LNCAP (cell line): ENCODE measurements around the gene COL8A1.

Experiments
- CTCF ChIP-seq: fragments of 450-650 bp; IDR thresholded peaks from 2 replicates; pipeline ENCODE4 v1.5.1; 2017; ENCODE audit warnings: mild to moderate bottlenecking

COL8A1 gene

DNA sequence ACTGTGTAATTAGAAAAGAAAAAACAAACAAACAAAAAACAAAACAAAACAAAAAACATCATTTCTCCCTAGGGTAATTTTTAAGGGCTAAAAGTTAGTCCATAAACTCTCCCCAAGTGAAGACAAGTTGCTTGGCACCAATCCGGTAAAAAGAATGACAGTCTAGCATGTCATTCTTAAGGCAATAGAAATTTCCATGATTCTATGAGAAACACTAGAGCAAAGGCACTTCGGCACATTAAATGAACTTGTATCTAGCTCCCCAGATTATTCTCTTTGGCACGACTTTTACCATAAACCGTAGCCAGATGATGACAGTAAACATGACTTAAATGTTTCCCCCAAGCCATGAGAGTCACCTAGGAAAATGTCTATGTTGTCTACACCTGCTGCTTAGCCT lies 10.1 kb downstream of the COL8A1 start:
- TF ChIP-seq CTCF, result no peak

DNA sequence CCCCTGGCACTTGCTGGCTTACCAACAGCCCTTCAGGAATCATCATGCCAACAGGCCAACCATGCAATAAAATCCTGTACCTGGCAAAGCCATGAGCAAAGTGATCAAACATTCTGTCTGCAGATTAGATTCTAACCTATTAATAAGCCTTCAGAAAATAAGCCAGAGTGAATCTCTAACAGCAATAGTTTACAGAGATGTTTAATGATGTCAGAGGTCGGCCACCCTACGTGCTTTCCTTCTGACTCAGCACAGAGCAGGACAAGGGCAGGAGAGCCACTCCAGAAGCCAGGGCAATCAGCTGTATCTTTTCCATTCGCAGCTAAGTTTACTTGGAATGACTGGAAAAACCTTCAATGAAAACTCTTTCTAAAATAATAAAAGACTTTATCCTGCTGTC lies 13.1 kb downstream of the COL8A1 start:
- no peak for TF ChIP-seq CTCF

DNA sequence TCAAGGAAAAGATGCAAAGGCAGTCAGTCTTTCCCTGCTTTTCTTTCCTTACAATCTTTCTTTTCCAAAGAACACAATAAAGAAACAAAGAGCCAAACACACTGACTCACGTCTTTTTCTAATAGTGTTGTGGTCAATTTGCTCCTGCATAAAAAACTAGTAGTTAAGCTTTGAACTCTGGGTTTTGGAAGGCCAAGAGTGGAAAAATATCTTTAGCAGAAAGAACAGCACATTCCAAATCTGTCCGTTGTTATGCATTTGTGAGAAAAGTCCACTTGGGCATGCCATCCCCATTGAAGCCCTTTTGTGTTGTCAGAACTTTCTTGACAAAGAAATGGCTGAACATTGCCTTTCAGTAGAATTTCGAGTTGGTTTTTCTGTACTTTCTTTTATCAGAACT lies 18.2 kb downstream of the COL8A1 start:
- TF ChIP-seq CTCF, result no peak

- TF ChIP-seq CTCF, result no peak
Observed at GRCh38 chr3:99658274-99658673, 19.9 kb downstream of the COL8A1 start.

GRCh38 chr3:99659032-99659431 lies 20.6 kb downstream of the COL8A1 start:
- no peak for TF ChIP-seq CTCF

- TF ChIP-seq CTCF, result no peak
Observed at GRCh38 chr3:99659951-99660350, 21.6 kb downstream of the COL8A1 start.

DNA sequence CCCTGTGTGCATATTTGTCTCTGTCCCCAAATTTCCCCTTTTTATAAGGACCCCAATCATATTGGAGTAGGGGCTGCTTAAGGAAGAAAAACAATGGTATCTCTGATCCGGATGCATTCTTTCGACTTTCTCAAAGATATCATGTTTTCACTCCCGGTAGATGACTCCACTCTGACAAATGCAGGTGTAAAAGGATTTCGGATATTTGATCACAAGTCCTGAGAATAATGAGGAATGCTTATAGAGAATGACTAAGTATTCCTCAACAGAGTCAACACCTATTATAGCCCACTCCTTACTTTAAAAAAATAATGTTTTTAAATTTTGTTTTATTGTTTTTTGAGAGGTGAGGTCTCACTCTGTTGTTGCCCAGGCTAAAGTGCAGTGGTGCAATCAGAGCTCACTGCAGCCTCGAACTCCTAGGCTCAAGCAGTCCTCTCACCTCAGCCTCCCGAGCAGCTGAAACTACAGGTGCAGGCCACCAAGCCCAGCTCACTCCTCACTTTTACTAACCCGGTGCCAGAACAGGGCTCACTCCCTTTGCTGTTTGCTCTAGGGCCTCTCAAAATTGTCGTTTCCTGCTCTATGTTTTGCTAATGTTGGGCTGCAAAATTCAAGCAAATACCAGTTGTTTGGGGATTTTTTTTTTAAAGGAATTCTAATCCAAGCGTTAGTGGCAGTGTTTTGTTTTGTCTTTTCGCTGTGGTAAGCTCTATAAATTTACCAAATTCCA lies 24.6 kb downstream of the COL8A1 start:
- no peak for TF ChIP-seq CTCF

GRCh38 chr3:99663977-99664376 lies 25.6 kb downstream of the COL8A1 start:
- no peak for TF ChIP-seq CTCF
